Measurements from ENCODE around the gene FAR2.
A peak's percentile ranks its signal among the peaks of the same experiment; 100 is the strongest.
"Not testable (repeated sequence)": the region's sequence is repeated elsewhere in the genome, so short reads cannot be mapped to it uniquely, and the experiment has no call there.

FAR2 gene

GRCh38 chr12:29286081-29286790 is 137.2 kb downstream of the FAR2 start:
- DNase-seq = no peak

- no peak for DNase-seq
Observed at GRCh38 chr12:29287622-29288021, 138.5 kb downstream of the FAR2 start.

DNA sequence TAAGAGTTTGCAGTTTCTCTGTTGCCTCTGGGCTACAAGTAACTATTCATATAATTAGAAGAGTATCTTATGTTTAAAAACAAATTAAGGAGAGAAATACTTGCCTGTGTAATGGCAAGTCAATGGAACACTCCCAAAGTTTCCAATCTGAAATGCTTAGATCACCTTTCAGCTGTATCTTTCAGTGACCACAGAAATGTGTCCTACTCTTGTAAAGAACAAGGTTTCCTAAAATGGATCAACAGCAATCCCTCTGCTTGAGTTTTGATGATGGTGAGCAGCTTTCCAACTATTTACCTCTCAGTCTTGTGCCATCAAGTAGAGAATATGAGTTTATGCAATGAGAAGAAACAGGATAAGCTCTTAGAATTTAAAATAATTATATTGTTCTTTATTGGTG is 139.0 kb downstream of the FAR2 start:
- DNase-seq = no peak

DNA sequence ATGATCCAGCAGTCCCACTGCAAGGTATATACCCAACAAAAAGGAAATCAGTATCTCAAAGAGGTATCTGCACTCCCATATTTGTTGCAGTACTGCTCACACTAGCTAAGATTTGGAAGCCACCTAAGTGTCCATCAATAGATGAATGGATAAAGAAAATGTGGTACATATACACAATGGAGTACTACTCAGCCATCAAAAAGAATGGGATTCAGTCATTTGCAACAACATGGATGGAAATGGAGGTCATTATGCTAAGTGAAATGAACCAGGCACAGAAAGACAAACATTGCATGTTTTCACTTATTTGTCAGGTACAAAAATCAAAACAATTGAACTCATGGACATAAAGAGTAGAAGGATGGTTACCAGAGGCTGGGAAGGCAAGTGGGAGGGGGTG is 141.4 kb downstream of the FAR2 start:
- DNase-seq = not testable (repeated sequence)

GRCh38 chr12:29291226-29291625 is 142.1 kb downstream of the FAR2 start:
- no peak for DNase-seq

DNA sequence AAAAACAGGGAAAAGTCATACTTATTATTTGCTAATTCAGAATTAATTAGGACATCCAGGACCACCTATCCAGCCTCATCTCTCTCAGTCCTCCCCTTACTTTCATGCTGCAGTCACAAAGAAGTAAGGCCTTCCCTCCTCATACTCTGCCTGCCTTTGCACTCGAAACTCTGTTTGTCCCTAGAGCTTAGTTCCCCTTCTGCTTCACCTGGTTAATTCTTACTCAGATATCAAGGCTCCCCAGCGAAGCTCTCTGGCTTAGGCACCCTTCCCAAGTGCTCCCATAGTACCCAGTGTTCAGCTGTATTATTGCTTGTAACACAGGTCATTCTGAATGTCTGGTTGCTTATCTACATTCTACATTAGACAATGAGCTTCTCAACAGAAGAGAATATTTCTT is 150.6 kb downstream of the FAR2 start:
- DNase-seq = no peak

DNA sequence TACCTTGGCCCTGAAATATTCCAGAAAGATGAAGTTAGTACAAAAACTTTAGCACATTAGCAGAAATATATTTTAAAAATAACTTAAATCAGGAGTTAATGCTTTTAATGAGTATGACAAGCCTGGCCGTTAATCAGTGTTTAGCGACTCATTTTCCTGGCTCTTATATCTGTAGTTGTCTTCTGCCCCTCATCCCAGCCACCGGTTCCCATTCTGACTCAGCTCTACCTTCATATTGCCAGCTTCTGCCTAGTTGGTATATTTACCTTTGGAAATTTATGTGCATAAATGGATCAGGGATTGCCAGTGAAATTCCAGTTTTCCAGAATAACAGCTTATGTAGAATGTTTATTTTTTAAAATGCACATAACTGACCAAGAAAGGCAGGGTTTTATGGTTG is 152.0 kb downstream of the FAR2 start:
- no peak for DNase-seq

- DNase-seq = no peak
Observed at GRCh38 chr12:29304388-29304787, 155.3 kb downstream of the FAR2 start.

- DNase-seq = no peak
Observed at GRCh38 chr12:29306266-29306665, 157.2 kb downstream of the FAR2 start.

GRCh38 chr12:29306682-29307081 is 157.6 kb downstream of the FAR2 start:
- DNase-seq = no peak

DNA sequence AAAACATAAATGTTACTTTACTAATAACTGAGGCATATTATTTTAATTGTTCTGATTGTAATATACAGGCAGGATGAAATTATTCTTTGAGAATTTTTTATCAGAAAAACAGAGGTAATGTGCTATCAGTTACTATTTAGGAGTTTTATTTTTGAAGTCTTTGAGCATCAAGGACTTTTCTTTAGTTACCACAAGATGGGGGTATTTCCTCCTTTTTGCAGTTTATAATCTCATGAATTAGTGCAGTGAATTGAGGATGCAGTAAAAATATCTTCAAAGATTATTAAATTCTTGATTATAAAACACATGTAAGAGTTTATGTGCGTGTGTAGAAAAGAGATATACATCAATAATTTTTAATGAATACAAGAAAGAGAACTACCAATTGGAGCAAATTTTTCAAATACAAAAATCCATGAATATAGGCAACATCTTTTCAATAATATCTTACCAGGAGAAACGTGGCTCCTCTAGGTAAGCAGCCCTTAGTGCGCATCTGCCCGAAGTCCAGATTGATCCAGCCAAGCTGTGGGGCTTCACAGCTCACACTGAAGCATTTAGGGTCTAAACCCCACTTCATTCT is 160.3 kb downstream of the FAR2 start:
- DNase-seq = no peak

- no peak for DNase-seq
Observed at GRCh38 chr12:29310899-29311298, 161.8 kb downstream of the FAR2 start.

- no peak for DNase-seq
Observed at GRCh38 chr12:29314416-29314815, 165.3 kb downstream of the FAR2 start.

- no peak for DNase-seq
Observed at GRCh38 chr12:29316752-29317151, 167.7 kb downstream of the FAR2 start.

DNA sequence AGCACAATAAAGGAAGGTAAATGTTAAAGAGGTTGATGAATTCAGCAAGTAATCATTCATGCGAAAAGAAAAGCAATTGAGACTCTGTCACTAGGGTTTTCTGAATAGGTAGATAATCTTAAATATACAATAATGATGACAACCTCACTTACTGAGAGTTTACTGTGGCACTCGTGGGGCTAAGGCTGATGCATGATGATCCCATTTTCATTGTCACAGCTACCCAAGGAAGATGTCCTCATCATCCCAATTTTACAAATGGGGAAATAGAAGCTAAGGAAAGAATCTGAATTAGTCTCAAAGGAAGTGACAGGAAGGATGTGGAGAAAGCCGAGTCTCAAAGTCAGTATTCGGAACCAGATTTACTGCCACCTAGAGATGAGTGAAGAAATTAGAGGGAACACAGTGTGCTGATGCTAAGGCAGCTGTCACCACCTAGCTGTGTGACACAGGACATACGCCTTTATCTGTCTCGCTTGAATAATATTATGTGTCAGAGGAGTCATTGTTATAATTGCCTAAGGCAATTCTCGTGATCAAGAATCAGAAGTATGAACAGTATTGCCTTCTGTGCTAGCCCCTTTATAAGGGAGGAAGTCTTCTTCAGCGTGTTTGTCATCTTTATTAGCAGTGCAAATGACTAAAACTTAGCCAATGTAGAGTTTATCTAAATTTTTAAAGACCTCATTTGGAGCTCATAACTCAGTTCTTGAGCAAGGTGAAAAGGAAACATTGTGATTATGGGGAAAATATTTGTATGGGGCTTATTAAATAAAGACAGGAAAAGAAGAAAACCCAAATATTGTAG is 168.7 kb downstream of the FAR2 start:
- DNase-seq = peak; percentile 2

DNA sequence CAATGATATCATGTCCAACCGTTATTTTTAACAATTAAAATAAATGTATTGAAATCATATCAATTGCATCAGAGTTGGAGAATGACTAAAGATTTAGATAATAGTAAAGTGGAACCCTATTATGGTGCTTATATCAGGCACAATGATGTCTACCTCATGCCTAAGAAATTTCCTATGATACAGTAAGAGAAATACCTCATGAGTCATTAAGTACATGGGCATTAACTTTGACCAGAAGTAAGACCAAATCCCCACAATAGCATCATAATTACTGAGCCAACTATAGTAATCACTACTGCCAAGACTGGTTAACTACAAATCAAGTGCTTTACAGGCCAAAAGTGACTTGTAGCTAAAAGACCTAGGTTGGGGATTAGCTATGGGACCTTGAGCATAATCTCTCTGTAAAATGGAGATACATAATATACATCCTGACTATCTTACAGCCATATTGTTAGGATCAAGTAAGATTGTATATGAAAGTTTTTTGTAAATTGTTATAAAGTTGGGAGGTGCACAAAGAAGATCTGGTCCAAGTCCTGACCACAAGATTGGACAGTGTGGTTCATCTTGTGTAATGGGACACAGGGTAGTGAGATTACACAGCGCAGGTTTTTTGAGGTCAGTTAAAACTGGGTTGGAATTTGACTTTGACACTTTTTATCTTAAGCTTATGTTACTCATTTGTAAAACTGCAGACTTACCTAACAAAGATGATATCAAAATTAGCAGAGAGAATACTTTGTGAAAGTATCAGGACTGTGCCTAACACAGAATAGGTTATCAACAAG is 171.4 kb downstream of the FAR2 start:
- DNase-seq = no peak

GRCh38 chr12:29322157-29322556 is 173.1 kb downstream of the FAR2 start:
- no peak for DNase-seq

DNA sequence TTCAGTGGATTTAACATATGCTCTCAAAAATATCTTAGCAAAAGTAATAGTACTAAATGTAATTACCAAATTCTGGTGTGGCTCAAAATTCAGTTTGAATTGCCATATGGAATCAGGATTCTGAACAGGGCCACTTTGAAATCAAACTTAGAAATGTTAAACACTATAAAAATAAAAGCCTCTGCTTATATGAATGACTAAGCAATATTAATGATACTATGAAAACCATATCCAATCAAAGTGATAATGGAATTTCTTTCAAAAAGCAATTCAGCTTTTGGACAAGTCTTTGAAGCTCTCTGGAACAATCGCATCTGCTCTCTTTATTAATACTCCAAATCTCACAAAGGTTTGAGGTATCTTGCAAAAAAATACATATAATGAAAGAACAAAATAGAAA is 180.3 kb downstream of the FAR2 start:
- no peak for DNase-seq

DNA sequence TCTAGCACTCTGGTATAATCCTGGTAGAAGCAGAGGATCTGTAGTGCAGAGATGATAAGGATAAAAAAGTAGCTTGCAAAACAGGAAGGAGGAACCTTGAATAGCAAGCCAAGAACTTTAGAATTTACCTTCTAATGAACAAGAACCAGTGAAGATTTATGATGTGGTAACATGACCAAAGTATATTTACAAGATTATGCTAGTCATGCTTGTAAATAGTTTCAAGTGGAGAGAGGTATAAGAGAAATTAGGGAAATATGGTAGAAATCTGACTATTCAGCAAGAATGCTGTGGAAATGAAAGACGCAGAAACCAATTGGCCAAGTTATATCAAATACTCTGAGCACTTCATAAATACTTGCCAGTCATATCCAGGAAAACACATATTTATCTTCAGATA is 184.1 kb downstream of the FAR2 start:
- no peak for DNase-seq

DNA sequence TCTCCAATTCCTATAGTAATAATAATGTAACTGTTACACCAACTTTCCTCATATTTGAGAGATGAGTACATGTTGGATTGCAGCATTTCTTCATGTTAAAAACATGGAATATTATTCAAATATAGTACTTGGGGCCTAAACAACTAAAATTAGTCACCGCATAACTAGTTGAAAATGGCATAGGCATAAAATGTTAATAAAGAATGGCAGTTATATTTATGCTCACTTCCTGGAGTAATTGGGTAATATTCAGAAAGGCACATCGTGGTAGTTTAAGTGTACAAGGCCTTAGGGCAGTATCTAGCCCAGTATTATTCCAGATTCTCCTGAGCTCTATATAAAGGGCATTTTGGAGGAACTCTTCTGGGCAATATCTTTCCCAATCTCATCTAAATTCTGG is 185.9 kb downstream of the FAR2 start:
- no peak for DNase-seq

DNA sequence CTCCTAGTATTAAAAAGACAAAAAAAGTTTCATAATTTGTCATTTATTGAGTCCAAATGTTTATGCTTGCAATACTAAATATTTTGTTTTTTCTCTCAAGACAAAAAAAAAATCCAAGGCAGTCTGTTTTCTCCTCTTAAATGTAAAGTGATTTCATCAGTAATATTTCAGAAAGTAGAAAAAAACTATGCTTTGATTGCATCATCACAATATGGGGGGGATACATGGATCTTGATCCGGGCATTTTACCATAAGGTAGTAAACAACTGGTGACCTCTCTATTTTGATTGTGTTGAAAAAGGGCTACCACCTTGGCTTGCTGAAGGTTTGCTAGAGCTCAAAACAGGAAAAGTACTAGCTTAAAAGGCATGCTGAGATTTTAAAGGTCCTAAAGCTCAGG is 188.2 kb downstream of the FAR2 start:
- DNase-seq = no peak

DNA sequence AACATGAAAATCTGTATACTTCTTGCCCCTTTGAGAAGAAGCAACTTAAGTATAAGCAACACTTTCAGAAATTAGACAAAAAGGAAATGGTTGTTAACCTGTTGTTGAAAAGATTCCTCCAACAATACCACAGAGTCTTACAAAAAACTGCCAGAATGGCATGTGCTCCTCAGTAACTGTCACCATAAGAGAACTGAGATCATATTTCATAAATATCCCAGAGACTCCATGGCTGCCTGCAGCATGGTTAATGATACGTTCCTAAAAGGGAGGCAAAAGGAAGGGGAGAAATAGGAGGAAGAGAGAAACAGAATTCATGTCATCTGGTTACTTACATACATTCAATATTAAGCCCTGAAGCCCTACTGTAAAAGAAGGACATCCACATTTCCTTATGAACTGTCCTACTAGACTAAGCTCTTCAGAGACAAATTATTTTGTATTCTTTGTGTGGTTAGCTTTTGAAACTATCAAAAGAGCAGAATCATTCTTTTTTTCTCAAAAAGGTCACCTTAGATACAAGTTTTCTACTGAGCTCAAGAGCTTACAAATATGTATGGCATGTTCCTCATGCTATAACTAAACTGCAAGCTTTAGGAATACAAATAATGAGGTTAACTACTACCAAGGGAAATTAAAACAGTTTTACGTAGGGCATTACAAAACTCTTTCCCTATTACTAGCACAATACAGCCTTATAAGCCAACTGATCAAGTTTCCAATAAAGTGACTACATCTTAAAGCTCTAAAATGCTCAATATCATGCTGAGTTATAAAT is 194.1 kb downstream of the FAR2 start:
- no peak for DNase-seq
